HG03064 (cell line): ENCODE data around the gene DIP2B.

Source experiments
- ATAC-seq: cut with Tn5 transposase; IDR thresholded peaks from one replicate; pipeline ENCODE4 v1.9.1; 2021; ENCODE audit warnings: low read depth; ENCODE audit not compliant: unreplicated experiment

The DIP2B gene

GRCh38 chr12:50635364-50635763, 130.6 kb downstream of the DIP2B start:
- no peak for ATAC-seq

- ATAC-seq: no peak
These were observed 131.1 kb downstream of the DIP2B start for GRCh38 chr12:50635857-50636256.

GRCh38 chr12:50636505-50636904, 131.7 kb downstream of the DIP2B start:
- ATAC-seq: no peak

GRCh38 chr12:50637870-50638481, 133.2 kb downstream of the DIP2B start:
- no peak for ATAC-seq

- no peak for ATAC-seq
These were observed 133.7 kb downstream of the DIP2B start for GRCh38 chr12:50638482-50638880.

GRCh38 chr12:50639721-50640120, 134.9 kb downstream of the DIP2B start:
- ATAC-seq: no peak

GRCh38 chr12:50640321-50640939, 135.6 kb downstream of the DIP2B start:
- ATAC-seq: no peak

- ATAC-seq: no peak
These were observed 136.8 kb downstream of the DIP2B start for GRCh38 chr12:50641566-50641965.

- ATAC-seq: no peak
These were observed 137.3 kb downstream of the DIP2B start for GRCh38 chr12:50642035-50642451.

- no peak for ATAC-seq
These were observed 138.0 kb downstream of the DIP2B start for GRCh38 chr12:50642761-50643160.

- no peak for ATAC-seq
These were observed 142.2 kb downstream of the DIP2B start for GRCh38 chr12:50647031-50647430.

GRCh38 chr12:50647479-50647878, 142.7 kb downstream of the DIP2B start:
- ATAC-seq: no peak

- ATAC-seq: no peak
These were observed 145.5 kb downstream of the DIP2B start for GRCh38 chr12:50650285-50650684.

GRCh38 chr12:50655374-50655921, 150.7 kb downstream of the DIP2B start:
- no peak for ATAC-seq

GRCh38 chr12:50659260-50659659, 154.5 kb downstream of the DIP2B start:
- ATAC-seq: no peak

GRCh38 chr12:50659690-50660424, 155.1 kb downstream of the DIP2B start:
- no peak for ATAC-seq

- no peak for ATAC-seq
These were observed 155.6 kb downstream of the DIP2B start for GRCh38 chr12:50660425-50660822.

GRCh38 chr12:50661300-50662115, 156.7 kb downstream of the DIP2B start:
- ATAC-seq: no peak

- no peak for ATAC-seq
These were observed 157.3 kb downstream of the DIP2B start for GRCh38 chr12:50662116-50662510.

GRCh38 chr12:50665170-50665569, 160.4 kb downstream of the DIP2B start:
- no peak for ATAC-seq

GRCh38 chr12:50665609-50666008, 160.8 kb downstream of the DIP2B start:
- ATAC-seq: no peak
